Measurements from ENCODE around the gene SNRPN. TPM values are rescaled to one million over a fixed set of nuclear protein-coding genes. Genes with fewer than 3 reads are reported as not detected.
"Not testable (repeated sequence)": the region's sequence is repeated elsewhere in the genome, so short reads cannot be mapped to it uniquely, and the experiment has no call there.

Gene SNRPN
- total RNA-seq, 4 donors from 2014 or later, result 86.4 to 107 (median 100) TPM

- TF ChIP-seq EP300 (IDR thresholded peaks at IDR 0.05) (no peak), CTCF (IDR thresholded peaks at IDR 0.05) (no peak), POLR2AphosphoS5 (IDR thresholded peaks at IDR 0.05) (no peak), POLR2A (IDR thresholded peaks at IDR 0.05; ENCODE audit: low read depth) (no peak)
- Histone ChIP-seq H3K36me3 (no peaks in the 10 kb centered on the region), H3K4me1 (peaks cover 0 to 6% (median 0%) of the 10 kb centered on the region in 4 donors), H3K9me3 (no peaks in the 10 kb centered on the region), H3K27ac (replicated peaks in 1 of 4) (no peak overlapping the region), H3K27me3 (no peaks in the 10 kb centered on the region), H3K4me3 (no peak overlapping the region)
- intact Hi-C loops (cut with DNase I), result no loop called here
- no peak for DNase-seq (ENCODE audit: extremely low spot score)
- 77% methylated on average over 3 of the region's 3 CpGs for WGBS
Measured at GRCh38 chr15:24924153-24924552, 30.6 kb upstream of the SNRPN start.

GRCh38 chr15:24924621-24925020, 30.2 kb upstream of the SNRPN start:
- Histone ChIP-seq H3K9me3 (no peaks in the 10 kb centered on the region), H3K27me3 (no peaks in the 10 kb centered on the region), H3K4me3 (no peak overlapping the region), H3K36me3 (no peaks in the 10 kb centered on the region), H3K27ac (replicated peaks in 1 of 4) (no peak overlapping the region), H3K4me1 (peaks cover 0 to 6% (median 0%) of the 10 kb centered on the region in 4 donors)
- intact Hi-C loops (cut with DNase I), result no loop called here
- no peak for TF ChIP-seq EP300 (IDR thresholded peaks at IDR 0.05)
- no peak for TF ChIP-seq POLR2A (IDR thresholded peaks at IDR 0.05; ENCODE audit: low read depth)
- TF ChIP-seq CTCF (IDR thresholded peaks at IDR 0.05), result no peak
- no peak for TF ChIP-seq POLR2AphosphoS5 (IDR thresholded peaks at IDR 0.05)
- no peak for DNase-seq (ENCODE audit: extremely low spot score)
- 32% methylated on average over 2 of the region's 2 CpGs for WGBS

- not testable (repeated sequence) for H3K27ac ChIP-seq (replicated peaks in 1 of 4)
Measured at GRCh38 chr15:24931874-24932732, 22.7 kb upstream of the SNRPN start.

GRCh38 chr15:24933716-24934115, 21.1 kb upstream of the SNRPN start:
- WGBS, result 82% methylated on average over 7 of the region's 7 CpGs
- no peak overlapping the region for H3K27ac ChIP-seq (replicated peaks in 1 of 4)
- TF ChIP-seq POLR2A (IDR thresholded peaks at IDR 0.05; ENCODE audit: low read depth), result no peak
- no peak for TF ChIP-seq POLR2AphosphoS5 (IDR thresholded peaks at IDR 0.05)
- no peak for TF ChIP-seq CTCF (IDR thresholded peaks at IDR 0.05)
- TF ChIP-seq EP300 (IDR thresholded peaks at IDR 0.05), result no peak
- peaks cover 0 to 3% (median 0%) of the 10 kb centered on the region in 4 donors for H3K4me1 ChIP-seq
- H3K36me3 ChIP-seq, result no peaks in the 10 kb centered on the region
- no peak overlapping the region for H3K4me3 ChIP-seq
- H3K9me3 ChIP-seq, result no peaks in the 10 kb centered on the region
- intact Hi-C loops (cut with DNase I), result no loop called here
- no peak for DNase-seq (ENCODE audit: extremely low spot score)
- no peaks in the 10 kb centered on the region for H3K27me3 ChIP-seq

More at GRCh38 chr15:24931874-24932732, 22.7 kb upstream of the SNRPN start:
- intact Hi-C loops (cut with DNase I); H3K4me1 ChIP-seq; H3K9me3 ChIP-seq; H3K36me3 ChIP-seq; DNase-seq (ENCODE audit: extremely low spot score); H3K27me3 ChIP-seq; H3K4me3 ChIP-seq: not testable (repeated sequence)
- WGBS, result 86% methylated on average over 10 of the region's 10 CpGs

GRCh38 chr15:24938224-24938623, 16.6 kb upstream of the SNRPN start:
- WGBS, result 78% methylated on average over 3 of the region's 3 CpGs
- H3K4me1 ChIP-seq; H3K4me3 ChIP-seq; H3K27ac ChIP-seq (replicated peaks in 1 of 4); H3K9me3 ChIP-seq; H3K27me3 ChIP-seq; intact Hi-C loops (cut with DNase I); H3K36me3 ChIP-seq: not testable (repeated sequence)
- DNase-seq (ENCODE audit: extremely low spot score), result peak; percentile 66
